Panc1 (cell line): Measurements from ENCODE around the gene TTC28. TPM values are rescaled to one million over a fixed set of nuclear protein-coding genes. Genes with fewer than 3 reads are reported as not detected.

Experiments used
- ATAC-seq: fragments of 200-7000 bp; cut with Tn5 transposase; 2 replicates; pipeline ENCODE4 v1.9.1; 2020; ENCODE audit warnings: mild to moderate bottlenecking, moderate library complexity
- BruUV-seq: library from RNA; stranded (reverse); fragments of 400-500 nt; replicated peaks from 2 replicates; lab custom pipeline; 2021; lab: Mats Ljungman, UMichigan
- CTCF ChIA-PET: fragments of 300-600 bp; sonication (Branson Sonifier 250); formaldehyde crosslinking; loops from one replicate; lab custom pipeline; 2022; ENCODE audit warnings: antibody characterized with exemption; lab: Charles Lee
- POLR2A ChIA-PET: fragments of 300-600 bp; sonication (Branson Sonifier 250); formaldehyde crosslinking; loops from one replicate; lab custom pipeline; 2022; ENCODE audit warnings: antibody characterized with exemption; lab: Charles Lee
- DNase-seq: peaks from one replicate; pipeline ENCODE4 v3.0.0-alpha.2; 2010; ENCODE audit warnings: low read depth, low spot score
- H3K27ac ChIP-seq: 2 replicates; pipeline ENCODE4 v1.5.1; 2011; ENCODE audit warnings: mild to moderate bottlenecking, low read length, inconsistent platforms
- H3K27me3 ChIP-seq: fragments of 200-500 bp; sonication (Bioruptor generic); 2 replicates; pipeline ENCODE4 v1.6.0; 2014; ENCODE audit warnings: low read length, inconsistent platforms; ENCODE audit not compliant: control insufficient read depth, insufficient read depth
- H3K36me3 ChIP-seq: fragments of 200-500 bp; sonication (Bioruptor generic); 2 replicates; pipeline ENCODE4 v1.5.1; 2014; ENCODE audit warnings: inconsistent platforms, mild to moderate bottlenecking, low read length, moderate library complexity; ENCODE audit not compliant: control insufficient read depth, insufficient read depth
- H3K4me1 ChIP-seq: 2 replicates; pipeline ENCODE4 v1.5.1; 2011; ENCODE audit warnings: inconsistent platforms, mild to moderate bottlenecking, low read length, moderate library complexity; ENCODE audit not compliant: control insufficient read depth, insufficient read depth
- H3K4me3 ChIP-seq, 2 experiments: 2 replicates each; pipeline ENCODE4 v1.5.1; 2011 to 2012; ENCODE audit warnings: low read depth in 2 of 2, low read length in 2 of 2, mild to moderate bottlenecking in 2 of 2, inconsistent platforms in 1 of 2, moderate library complexity in 1 of 2
- H3K9me3 ChIP-seq: fragments of 200-500 bp; sonication (Bioruptor generic); 2 replicates; pipeline ENCODE4 v1.5.1; 2014; ENCODE audit warnings: low read depth, mild to moderate bottlenecking, inconsistent platforms, low read length, moderate library complexity; ENCODE audit not compliant: control insufficient read depth, insufficient read depth
- CTCF ChIP-seq: fragments of 450-650 bp; IDR thresholded peaks from 2 replicates; pipeline ENCODE4 v1.5.1; 2017; ENCODE audit warnings: mild to moderate bottlenecking
- POLR2AphosphoS5 ChIP-seq: IDR thresholded peaks from 2 replicates; pipeline ENCODE4 v1.6.1; 2012; ENCODE audit warnings: mild to moderate bottlenecking, low read depth, low read length, moderate library complexity
- SIN3A ChIP-seq: IDR thresholded peaks from 2 replicates; pipeline ENCODE4 v1.6.1; 2012; ENCODE audit warnings: low read depth, mild to moderate bottlenecking, low read length, moderate library complexity, borderline replicate concordance; ENCODE audit not compliant: insufficient read depth
- TCF7L2 ChIP-seq: IDR thresholded peaks from 2 replicates; pipeline ENCODE4 v1.6.1; 2011; ENCODE audit warnings: mild to moderate bottlenecking, low read depth, low read length, inconsistent platforms
- in situ Hi-C: cut with HindIII; loops from 2 replicates; pipeline ENCODE4 v1.10.0; 2016; ENCODE audit warnings: low sequenced_read_pairs, low pct_unique_long_range_greater_than_20kb
- intact Hi-C: fragments of 100-400 bp; cut with micrococcal nuclease; formaldehyde crosslinking; loops from one replicate; pipeline ENCODE4 v1.10.0; 2022; ENCODE audit not compliant: unreplicated experiment
- total RNA-seq: library from RNA; stranded (reverse); gene quantifications from one replicate; pipeline ENCODE4 v1.2.1, GENCODE V29; 2021; ENCODE audit not compliant: unreplicated experiment
- TF ChIP-seq, protein P1 (sequence below), 2 experiments: IDR thresholded peaks; 2 replicates each; pipeline ENCODE4 v1.6.1; 2011 to 2012; ENCODE audit warnings: low read depth in 2 of 2, control low read depth in 1 of 2, low read length in 1 of 2, mild to moderate bottlenecking in 1 of 2, moderate library complexity in 1 of 2; ENCODE audit not compliant: insufficient read depth in 1 of 2

Gene TTC28
- total RNA-seq, 1 experiment from 2014 or later: 24.8 TPM

DNA sequence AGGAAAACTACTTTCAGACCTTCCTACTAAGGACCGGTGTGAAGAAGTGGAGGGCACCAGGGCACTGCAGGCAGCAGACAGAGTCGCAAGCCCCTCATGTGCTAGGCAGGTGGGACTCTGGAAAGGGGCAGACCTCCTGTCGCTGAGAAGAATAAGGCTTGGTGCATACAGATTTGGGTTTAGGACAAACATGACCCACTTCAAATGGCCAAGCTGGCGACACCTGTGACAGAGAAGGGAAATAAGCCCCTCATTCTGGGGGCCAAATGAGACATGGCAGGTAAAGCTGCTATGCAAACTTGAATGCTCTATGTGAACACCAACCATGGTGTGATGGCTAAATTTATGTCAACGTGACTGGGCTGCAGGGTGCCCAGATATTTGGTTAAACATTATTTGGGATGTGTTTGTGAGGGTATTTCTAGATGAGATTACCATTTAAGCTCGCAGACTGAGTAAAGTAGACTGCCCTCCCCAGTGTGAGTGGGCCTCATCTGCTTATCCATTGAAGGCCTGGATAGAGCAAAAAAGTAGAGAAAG is 648.2 kb downstream of the TTC28 start:
- H3K4me1 ChIP-seq: no peaks in the 10 kb centered on the region
- no peak overlapping the region for H3K4me3 ChIP-seq
- no peaks in the 10 kb centered on the region for H3K9me3 ChIP-seq
- BruUV-seq: no TSS peak
- H3K36me3 ChIP-seq: no peaks in the 10 kb centered on the region
- in situ Hi-C loops (no loop called here), intact Hi-C loops (no loop called here)
- no peaks in the 10 kb centered on the region for H3K27me3 ChIP-seq
- ChIA-PET POLR2A (no interaction called here), CTCF (no interaction called here)
- no peak for DNase-seq
- ATAC-seq: no peak
- H3K27ac ChIP-seq: no peak overlapping the region
- no peak for TF ChIP-seq TCF7L2
- no peak for TF ChIP-seq CTCF
- TF ChIP-seq, protein P1, sequence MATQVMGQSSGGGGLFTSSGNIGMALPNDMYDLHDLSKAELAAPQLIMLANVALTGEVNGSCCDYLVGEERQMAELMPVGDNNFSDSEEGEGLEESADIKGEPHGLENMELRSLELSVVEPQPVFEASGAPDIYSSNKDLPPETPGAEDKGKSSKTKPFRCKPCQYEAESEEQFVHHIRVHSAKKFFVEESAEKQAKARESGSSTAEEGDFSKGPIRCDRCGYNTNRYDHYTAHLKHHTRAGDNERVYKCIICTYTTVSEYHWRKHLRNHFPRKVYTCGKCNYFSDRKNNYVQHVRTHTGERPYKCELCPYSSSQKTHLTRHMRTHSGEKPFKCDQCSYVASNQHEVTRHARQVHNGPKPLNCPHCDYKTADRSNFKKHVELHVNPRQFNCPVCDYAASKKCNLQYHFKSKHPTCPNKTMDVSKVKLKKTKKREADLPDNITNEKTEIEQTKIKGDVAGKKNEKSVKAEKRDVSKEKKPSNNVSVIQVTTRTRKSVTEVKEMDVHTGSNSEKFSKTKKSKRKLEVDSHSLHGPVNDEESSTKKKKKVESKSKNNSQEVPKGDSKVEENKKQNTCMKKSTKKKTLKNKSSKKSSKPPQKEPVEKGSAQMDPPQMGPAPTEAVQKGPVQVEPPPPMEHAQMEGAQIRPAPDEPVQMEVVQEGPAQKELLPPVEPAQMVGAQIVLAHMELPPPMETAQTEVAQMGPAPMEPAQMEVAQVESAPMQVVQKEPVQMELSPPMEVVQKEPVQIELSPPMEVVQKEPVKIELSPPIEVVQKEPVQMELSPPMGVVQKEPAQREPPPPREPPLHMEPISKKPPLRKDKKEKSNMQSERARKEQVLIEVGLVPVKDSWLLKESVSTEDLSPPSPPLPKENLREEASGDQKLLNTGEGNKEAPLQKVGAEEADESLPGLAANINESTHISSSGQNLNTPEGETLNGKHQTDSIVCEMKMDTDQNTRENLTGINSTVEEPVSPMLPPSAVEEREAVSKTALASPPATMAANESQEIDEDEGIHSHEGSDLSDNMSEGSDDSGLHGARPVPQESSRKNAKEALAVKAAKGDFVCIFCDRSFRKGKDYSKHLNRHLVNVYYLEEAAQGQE (IDR thresholded peaks at IDR 0.05; ENCODE audit: insufficient read depth in 1 of 2, low read depth in 2 of 2, low read length in 1 of 2): no peak
- no peak for TF ChIP-seq POLR2AphosphoS5
- TF ChIP-seq SIN3A: no peak

GRCh38 chr22:28030473-28030872 is 649.2 kb downstream of the TTC28 start:
- POLR2A ChIA-PET: no interaction called here
- in situ Hi-C loops (no loop called here), intact Hi-C loops (no loop called here)
- Histone ChIP-seq H3K4me1 (no peaks in the 10 kb centered on the region), H3K27me3 (no peaks in the 10 kb centered on the region), H3K9me3 (no peaks in the 10 kb centered on the region), H3K4me3 (no peak overlapping the region), H3K36me3 (no peaks in the 10 kb centered on the region), H3K27ac (no peak overlapping the region)
- DNase-seq (no peak), ATAC-seq (no peak)
- TF ChIP-seq TCF7L2 (no peak), CTCF (no peak), SIN3A (no peak), POLR2AphosphoS5 (no peak)
- TF ChIP-seq, protein P1 (IDR thresholded peaks at IDR 0.05; ENCODE audit: insufficient read depth in 1 of 2, low read depth in 2 of 2, low read length in 1 of 2): no peak
- no TSS peak for BruUV-seq
- CTCF ChIA-PET: no interaction called here
